T-cell (primary cell): ENCODE measurements around the gene TCTN2. TPM values are rescaled to one million over a fixed set of nuclear protein-coding genes. Genes with fewer than 3 reads are reported as not detected.

Source experiments
- ATAC-seq, 4 experiments: fragments of 200-7000 bp in 3 of 4; fragments of 150-1000 bp in 1 of 4; cut with Tn5 transposase; replicated peaks in 1 of 4; 1 replicate in 3 of 4; 2 replicates in 1 of 4; pipeline ENCODE4 v1.10.0; 2021; ENCODE audit warnings: moderate library complexity in 3 of 4, mild to moderate bottlenecking in 2 of 4, moderate number of reproducible peaks in 1 of 4
- CTCF ChIA-PET, 2 donors: fragments of 300-600 bp; sonication (Branson Sonifier 250); formaldehyde crosslinking; loops; one replicate each; lab custom pipeline; 2022; ENCODE audit warnings: antibody characterized with exemption in 2 of 2; lab: Charles Lee
- POLR2A ChIA-PET, 2 donors: fragments of 300-600 bp; sonication (Branson Sonifier 250); formaldehyde crosslinking; loops; one replicate each; lab custom pipeline; 2022; ENCODE audit warnings: antibody characterized with exemption in 2 of 2; lab: Charles Lee
- DNase-seq, 35 experiments: peaks; one replicate each; pipeline versions ENCODE4 v3.0.0 to v3.0.0-alpha.2; 2013 to 2023
- H3K27ac ChIP-seq: one replicate; pipeline ENCODE4 v1.5.1; 2013; ENCODE audit warnings: low read length
- H3K27me3 ChIP-seq, 2 experiments: replicated peaks in 1 of 2; 1 replicate in 1 of 2; 2 replicates in 1 of 2; pipeline versions ENCODE4 v1.6.1 to v1.7.0; 2013; ENCODE audit warnings: low read length in 1 of 2, mixed read lengths in 1 of 2; ENCODE audit not compliant: control insufficient read depth in 2 of 2, insufficient read depth in 2 of 2; ENCODE audit errors: extremely low read depth in 1 of 2
- H3K36me3 ChIP-seq, 2 donors: 1 replicate in 1 of 2; 2 replicates in 1 of 2; pipeline versions ENCODE4 v1.6.1 to v1.7.0; 2013; ENCODE audit warnings: low read length in 1 of 2; ENCODE audit not compliant: control insufficient read depth in 2 of 2, insufficient read depth in 1 of 2; ENCODE audit errors: extremely low read depth in 1 of 2
- H3K4me1 ChIP-seq, 2 experiments: 1 replicate in 1 of 2; 2 replicates in 1 of 2; pipeline versions ENCODE4 v1.6.1 to v1.7.0; 2013; ENCODE audit warnings: low read length in 2 of 2, mixed read lengths in 1 of 2; ENCODE audit not compliant: insufficient read depth in 2 of 2, control insufficient read depth in 1 of 2; ENCODE audit errors: extremely low read depth in 1 of 2
- H3K4me3 ChIP-seq, 2 donors: 1 replicate in 1 of 2; 2 replicates in 1 of 2; pipeline versions ENCODE4 v1.5.1 to v1.7.0; 2013; ENCODE audit warnings: mild to moderate bottlenecking in 2 of 2, low read length in 1 of 2, moderate library complexity in 1 of 2; ENCODE audit not compliant: control insufficient read depth in 1 of 2; ENCODE audit errors: extremely low read depth in 1 of 2
- H3K9me3 ChIP-seq: 2 replicates; pipeline ENCODE4 v1.7.0; 2013
- H3K27ac Mint-ChIP-seq, 2 donors: one replicate each; pipeline ENCODE4 v1.8.0; 2020 to 2021; ENCODE audit warnings: mild to moderate bottlenecking in 2 of 2, mixed read lengths in 2 of 2
- H3K27me3 Mint-ChIP-seq, 2 donors: one replicate each; pipeline ENCODE4 v1.8.0; 2021 to 2022; ENCODE audit warnings: mixed read lengths in 2 of 2
- H3K36me3 Mint-ChIP-seq: one replicate; pipeline ENCODE4 v1.8.0; 2021; ENCODE audit warnings: mixed read lengths
- H3K4me1 Mint-ChIP-seq, 3 donors: one replicate each; pipeline ENCODE4 v1.8.0; 2020 to 2022; ENCODE audit warnings: mixed read lengths in 3 of 3, mild to moderate bottlenecking in 1 of 3
- H3K4me3 Mint-ChIP-seq, 3 donors: one replicate each; pipeline ENCODE4 v1.8.0; 2020 to 2022; ENCODE audit warnings: mild to moderate bottlenecking in 3 of 3, mixed read lengths in 3 of 3, moderate library complexity in 3 of 3
- H3K9me3 Mint-ChIP-seq, 3 donors: one replicate each; pipeline ENCODE4 v1.8.0; 2020 to 2022; ENCODE audit warnings: mixed read lengths in 3 of 3
- WGBS: methylation state at CpG from one replicate; pipeline ENCODE4 v1.1.5; 2013; ENCODE audit warnings: missing lambda C conversion rate; ENCODE audit not compliant: insufficient coverage; 5-methylcytosine and 5-hydroxymethylcytosine counted together
- total RNA-seq, 35 experiments: library from RNA in 6 of 35; stranded (reverse) in 6 of 35; fragments of 120-200 nt in 1 of 35; gene quantifications; one replicate each; pipeline versions ENCODE4 v1.2.1 to v1.2.4 and lab custom pipeline; 2013 to 2026

Gene TCTN2
- total RNA-seq, 5 donors from 2014 or later (not counting 1 experiment from before 2014, with no cell fraction given), result 5.3 to 11.9 (median 6.6) TPM

GRCh38 chr12:123715195-123715594 is 44.3 kb downstream of the TCTN2 start:
- Histone ChIP-seq H3K27me3 (no peaks in the 10 kb centered on the region), H3K4me1 (peaks cover 10 to 31% of the 10 kb centered on the region in 2 experiments), H3K9me3 (no peaks in the 10 kb centered on the region), H3K36me3 (peaks cover 0 to 10% of the 10 kb centered on the region in 2 donors), H3K4me3 (no peak overlapping the region), H3K27ac (no peak overlapping the region)
- H3K27ac Mint-ChIP-seq, result no peak overlapping the region
- peak overlapping the region in 2 of 3 donors; percentile 11 to 91 for H3K4me3 Mint-ChIP-seq
- H3K9me3 Mint-ChIP-seq, result no peaks in the 10 kb centered on the region
- WGBS, result no CpG with 5 or more reads among the region's 2 CpGs
- DNase-seq (no peak), ATAC-seq (no peak)
- ChIA-PET POLR2A (no interaction called here), CTCF (no interaction called here)
- peaks cover 9% of the 10 kb centered on the region for H3K36me3 Mint-ChIP-seq
- H3K4me1 Mint-ChIP-seq, result peaks cover 36 to 39% (median 37%) of the 10 kb centered on the region in 3 donors
- H3K27me3 Mint-ChIP-seq, result no peaks in the 10 kb centered on the region

- no peaks in the 10 kb centered on the region for H3K9me3 Mint-ChIP-seq
- Histone ChIP-seq H3K36me3 (peaks cover 0 to 14% of the 10 kb centered on the region in 2 donors), H3K4me3 (no peak overlapping the region), H3K27ac (no peak overlapping the region), H3K4me1 (peaks cover 10 to 29% of the 10 kb centered on the region in 2 experiments), H3K27me3 (no peaks in the 10 kb centered on the region), H3K9me3 (no peaks in the 10 kb centered on the region)
- no peak for DNase-seq
- H3K27ac Mint-ChIP-seq, result no peak overlapping the region
- CTCF ChIA-PET, result no interaction called here
- no peak for ATAC-seq
- no peak overlapping the region for H3K4me3 Mint-ChIP-seq
- H3K36me3 Mint-ChIP-seq, result peaks cover 16% of the 10 kb centered on the region
- WGBS, result no CpG with 5 or more reads among the region's 3 CpGs
- peaks cover 28 to 30% (median 28%) of the 10 kb centered on the region in 3 donors for H3K4me1 Mint-ChIP-seq
- H3K27me3 Mint-ChIP-seq, result no peaks in the 10 kb centered on the region
- POLR2A ChIA-PET, result no interaction called here
Measured at GRCh38 chr12:123717350-123717749, 46.4 kb downstream of the TCTN2 start.

- ChIA-PET POLR2A (no interaction called here), CTCF (no interaction called here)
- Mint-ChIP-seq H3K36me3 (peaks cover 16% of the 10 kb centered on the region), H3K4me3 (no peak overlapping the region), H3K4me1 (peaks cover 7 to 18% (median 10%) of the 10 kb centered on the region in 3 donors), H3K27me3 (no peaks in the 10 kb centered on the region), H3K27ac (no peak overlapping the region), H3K9me3 (no peaks in the 10 kb centered on the region)
- no peak for ATAC-seq
- peaks cover 5 to 16% of the 10 kb centered on the region in 2 experiments for H3K4me1 ChIP-seq
- peaks cover 0 to 23% of the 10 kb centered on the region in 2 donors for H3K36me3 ChIP-seq
- DNase-seq, result no peak
- no peaks in the 10 kb centered on the region for H3K9me3 ChIP-seq
- no peak overlapping the region for H3K4me3 ChIP-seq
- WGBS, result 75% methylated on average over 1 of the region's 5 CpGs
- H3K27ac ChIP-seq, result no peak overlapping the region
- no peaks in the 10 kb centered on the region for H3K27me3 ChIP-seq
Measured at GRCh38 chr12:123720141-123720814, 49.4 kb downstream of the TCTN2 start.

- no peaks in the 10 kb centered on the region for H3K27me3 ChIP-seq
- Mint-ChIP-seq H3K4me1 (peaks cover 5 to 15% (median 7%) of the 10 kb centered on the region in 3 donors), H3K27me3 (no peaks in the 10 kb centered on the region), H3K27ac (no peak overlapping the region), H3K9me3 (no peaks in the 10 kb centered on the region), H3K36me3 (peaks cover 21% of the 10 kb centered on the region), H3K4me3 (no peak overlapping the region)
- H3K4me1 ChIP-seq, result peaks cover 5 to 16% of the 10 kb centered on the region in 2 experiments
- no peak overlapping the region for H3K27ac ChIP-seq
- H3K36me3 ChIP-seq, result peaks cover 0 to 32% of the 10 kb centered on the region in 2 donors
- POLR2A ChIA-PET, result no interaction called here
- no peak for DNase-seq
- 93% methylated on average over 2 of the region's 2 CpGs for WGBS
- CTCF ChIA-PET, result no interaction called here
- ATAC-seq, result no peak
- no peaks in the 10 kb centered on the region for H3K9me3 ChIP-seq
- H3K4me3 ChIP-seq, result no peak overlapping the region
Measured at GRCh38 chr12:123721245-123721644, 50.3 kb downstream of the TCTN2 start.

GRCh38 chr12:123723011-123723410 is 52.1 kb downstream of the TCTN2 start:
- Histone ChIP-seq H3K36me3 (peaks cover 6 to 46% of the 10 kb centered on the region in 2 donors), H3K27me3 (no peaks in the 10 kb centered on the region), H3K4me1 (peaks cover 5 to 14% of the 10 kb centered on the region in 2 experiments), H3K4me3 (no peak overlapping the region), H3K27ac (no peak overlapping the region), H3K9me3 (no peaks in the 10 kb centered on the region)
- Mint-ChIP-seq H3K27me3 (no peaks in the 10 kb centered on the region), H3K9me3 (no peaks in the 10 kb centered on the region), H3K4me3 (no peak overlapping the region), H3K36me3 (peaks cover 27% of the 10 kb centered on the region), H3K4me1 (peaks cover 5 to 15% (median 8%) of the 10 kb centered on the region in 3 donors), H3K27ac (no peak overlapping the region)
- DNase-seq, result no peak
- ATAC-seq, result no peak
- CTCF ChIA-PET, result no interaction called here
- POLR2A ChIA-PET, result interaction anchor here in 1 of 2 donors (0.7 kb wide), 1 partner anchor 14 kb away, joined by 3 read pairs; no protein-coding TSS in a partner anchor
- WGBS, result no CpG with 5 or more reads among the region's 8 CpGs

GRCh38 chr12:123723765-123724164 is 52.9 kb downstream of the TCTN2 start:
- POLR2A ChIA-PET, result interaction anchor here in 1 of 2 donors (0.7 kb wide), 1 partner anchor 568 kb away, joined by 3 read pairs; no protein-coding TSS in a partner anchor
- no peaks in the 10 kb centered on the region for H3K9me3 ChIP-seq
- DNase-seq (no peak), ATAC-seq (no peak)
- no peaks in the 10 kb centered on the region for H3K27me3 ChIP-seq
- H3K27ac Mint-ChIP-seq, result peak overlapping the region; percentile 49 to 61
- no CpG with 5 or more reads among the region's 5 CpGs for WGBS
- peaks cover 34% of the 10 kb centered on the region for H3K36me3 Mint-ChIP-seq
- CTCF ChIA-PET, result no interaction called here
- peak overlapping the region in 1 of 3 donors; percentile 52 for H3K4me3 Mint-ChIP-seq
- no peak overlapping the region for H3K4me3 ChIP-seq
- peaks cover 5 to 14% of the 10 kb centered on the region in 2 experiments for H3K4me1 ChIP-seq
- no peaks in the 10 kb centered on the region for H3K27me3 Mint-ChIP-seq
- H3K4me1 Mint-ChIP-seq, result peaks cover 5 to 15% (median 8%) of the 10 kb centered on the region in 3 donors
- peaks cover 6 to 54% of the 10 kb centered on the region in 2 donors for H3K36me3 ChIP-seq
- H3K27ac ChIP-seq, result no peak overlapping the region
- no peaks in the 10 kb centered on the region for H3K9me3 Mint-ChIP-seq
